DMS79 treated with DMSO at 0.1 percent for 48 hours (cell line): ENCODE measurements around the gene LMTK2.

Experiments
- DNase-seq: peaks from one replicate; lab custom pipeline; 2025; lab: John Stamatoyannopoulos, UW

LMTK2 gene

GRCh38 chr7:98175260-98175940 lies 68.7 kb downstream of the LMTK2 start:
- DNase-seq: no peak

- DNase-seq: no peak
These were observed 70.9 kb downstream of the LMTK2 start for GRCh38 chr7:98177553-98177952.

- DNase-seq: peak; percentile 28
These were observed 71.7 kb downstream of the LMTK2 start for GRCh38 chr7:98178321-98178720.

GRCh38 chr7:98178762-98179490 lies 72.3 kb downstream of the LMTK2 start:
- no peak for DNase-seq

- no peak for DNase-seq
These were observed 74.1 kb downstream of the LMTK2 start for GRCh38 chr7:98180751-98181150.

- DNase-seq: no peak
These were observed 78.4 kb downstream of the LMTK2 start for GRCh38 chr7:98185101-98185500.

- no peak for DNase-seq
These were observed 79.9 kb downstream of the LMTK2 start for GRCh38 chr7:98186452-98187137.

GRCh38 chr7:98187138-98187502 lies 80.5 kb downstream of the LMTK2 start:
- no peak for DNase-seq

- no peak for DNase-seq
These were observed 82.9 kb downstream of the LMTK2 start for GRCh38 chr7:98189559-98189958.

- DNase-seq: no peak
These were observed 85.2 kb downstream of the LMTK2 start for GRCh38 chr7:98191668-98192431.

GRCh38 chr7:98192781-98193457 lies 86.3 kb downstream of the LMTK2 start:
- no peak for DNase-seq

GRCh38 chr7:98193474-98194180 lies 87.0 kb downstream of the LMTK2 start:
- no peak for DNase-seq

GRCh38 chr7:98194186-98194585 lies 87.5 kb downstream of the LMTK2 start:
- no peak for DNase-seq

- no peak for DNase-seq
These were observed 88.2 kb downstream of the LMTK2 start for GRCh38 chr7:98194672-98195457.

GRCh38 chr7:98196706-98197605 lies 90.3 kb downstream of the LMTK2 start:
- DNase-seq: no peak

- no peak for DNase-seq
These were observed 92.5 kb downstream of the LMTK2 start for GRCh38 chr7:98199131-98199530.

GRCh38 chr7:98200364-98200763 lies 93.7 kb downstream of the LMTK2 start:
- no peak for DNase-seq

GRCh38 chr7:98202367-98203195 lies 95.9 kb downstream of the LMTK2 start:
- DNase-seq: no peak
